GM23248 (cell line): ENCODE results near the gene ZNF219. TPM values are rescaled to one million over a fixed set of nuclear protein-coding genes. Genes with fewer than 3 reads are reported as not detected.

Experiments
- DNase-seq: peaks from one replicate; pipeline ENCODE4 v3.0.0-alpha.2; 2015
- H2AFZ ChIP-seq: fragments of 200-600 bp; sonication (generic); 2 replicates; pipeline ENCODE4 v1.6.1; 2016; ENCODE audit warnings: antibody characterized with exemption
- H3F3A ChIP-seq: fragments of 200-600 bp; sonication (generic); 2 replicates; pipeline ENCODE4 v1.6.1; 2016; ENCODE audit warnings: mild to moderate bottlenecking, antibody characterized with exemption, mixed run types; ENCODE audit not compliant: insufficient read depth
- H3K27ac ChIP-seq: fragments of 200-600 bp; sonication (generic); 2 replicates; pipeline ENCODE4 v1.5.1; 2016; ENCODE audit warnings: mild to moderate bottlenecking
- H3K27me3 ChIP-seq: fragments of 200-600 bp; sonication (generic); replicated peaks from 2 replicates; pipeline ENCODE4 v1.6.1; 2016; ENCODE audit warnings: mild to moderate bottlenecking; ENCODE audit not compliant: insufficient read depth
- H3K36me3 ChIP-seq: fragments of 200-600 bp; sonication (generic); 2 replicates; pipeline ENCODE4 v1.6.1; 2016; ENCODE audit warnings: low read depth, mild to moderate bottlenecking
- H3K4me1 ChIP-seq: fragments of 200-600 bp; sonication (generic); 2 replicates; pipeline ENCODE4 v1.6.1; 2016; ENCODE audit warnings: mild to moderate bottlenecking; ENCODE audit not compliant: insufficient read depth
- H3K4me2 ChIP-seq: fragments of 200-600 bp; sonication (generic); one replicate; pipeline ENCODE4 v1.6.1; 2016; ENCODE audit warnings: mild to moderate bottlenecking; ENCODE audit not compliant: unreplicated experiment
- H3K4me3 ChIP-seq: fragments of 200-600 bp; sonication (generic); 2 replicates; pipeline ENCODE4 v1.5.1; 2016; ENCODE audit warnings: mild to moderate bottlenecking
- H3K79me2 ChIP-seq: fragments of 200-600 bp; sonication (generic); 2 replicates; pipeline ENCODE4 v1.6.1; 2016; ENCODE audit warnings: mild to moderate bottlenecking; ENCODE audit not compliant: insufficient read depth
- H3K9ac ChIP-seq: fragments of 200-600 bp; sonication (generic); 2 replicates; pipeline ENCODE4 v1.6.1; 2016; ENCODE audit warnings: mild to moderate bottlenecking
- H3K9me2 ChIP-seq: fragments of 200-600 bp; sonication (generic); 2 replicates; pipeline ENCODE4 v1.6.1; 2016; ENCODE audit warnings: mixed run types, mild to moderate bottlenecking, moderate library complexity; ENCODE audit not compliant: insufficient read depth
- H3K9me3 ChIP-seq: fragments of 200-600 bp; sonication (generic); one replicate; pipeline ENCODE4 v1.6.1; 2017; ENCODE audit warnings: low read depth
- H4K20me1 ChIP-seq: fragments of 200-600 bp; sonication (generic); 2 replicates; pipeline ENCODE4 v1.6.0; 2016; ENCODE audit not compliant: insufficient read depth
- EZH2 ChIP-seq: fragments of 200-600 bp; sonication (generic); IDR thresholded peaks from 2 replicates; pipeline ENCODE4 v1.6.1; 2018; ENCODE audit warnings: antibody characterized with exemption, mild to moderate bottlenecking; ENCODE audit not compliant: insufficient read depth, poor library complexity, severe bottlenecking
- EZH2phosphoT487 ChIP-seq: fragments of 200-600 bp; sonication (generic); IDR thresholded peaks from 2 replicates; pipeline ENCODE4 v1.6.1; 2018; ENCODE audit warnings: antibody characterized with exemption, moderate library complexity, mild to moderate bottlenecking, low read depth; ENCODE audit not compliant: insufficient read depth
- WGBS, 2 experiments: methylation state at CpG; one replicate each; pipeline ENCODE4 v1.1.6; 2015 to 2017; ENCODE audit warnings: low lambda C conversion rate in 2 of 2, low coverage in 1 of 2; ENCODE audit errors: missing lambda C conversion rate in 2 of 2; 5-methylcytosine and 5-hydroxymethylcytosine counted together
- in situ Hi-C: fragments of 300-500 bp; cut with MboI; formaldehyde crosslinking; loops from 2 replicates; pipeline ENCODE4 v1.15.0; 2020
- polyA plus RNA-seq: library from polyadenylated mRNA; unstranded; fragments of >200 nt; fragmentation: Nextera tagmentation; extraction: Ambion mirVana; gene quantifications from 2 replicates; pipeline ENCODE4 v1.2.1, GENCODE V29; 2016
- total RNA-seq: library from RNA; depleted of rRNA; stranded (reverse); fragments of >200 nt; shearing (Covaris generic); gene quantifications from 2 replicates; pipeline ENCODE4 v1.2.3, GENCODE V29; 2014

Gene ZNF219
- total and polyA plus RNA-seq, 2 experiments from 2014 or later = 1.6 to 15.9 TPM

- no peak overlapping the region for H3K27ac ChIP-seq
- peaks cover 32% of the 10 kb centered on the region for H3K4me1 ChIP-seq
- WGBS, 2 experiments = 77% methylated on average over 8 of the region's 8 CpGs
- no peaks in the 10 kb centered on the region for H3K9me2 ChIP-seq
- no peak for DNase-seq
- no peaks in the 10 kb centered on the region for H4K20me1 ChIP-seq
- no peaks in the 10 kb centered on the region for H3K27me3 ChIP-seq
- no peaks in the 10 kb centered on the region for H3K79me2 ChIP-seq
- no peak overlapping the region for H2AFZ ChIP-seq
- TF ChIP-seq EZH2phosphoT487 = no peak
- no peaks in the 10 kb centered on the region for H3K36me3 ChIP-seq
- H3K4me2 ChIP-seq = no peak overlapping the region
- H3K4me3 ChIP-seq = no peak overlapping the region
- H3F3A ChIP-seq = peaks cover 35% of the 10 kb centered on the region
- no peaks in the 10 kb centered on the region for H3K9me3 ChIP-seq
- in situ Hi-C loops = no loop called here
- no peak overlapping the region for H3K9ac ChIP-seq
Observed at GRCh38 chr14:21101802-21102413, 3.5 kb upstream of the ZNF219 start.

- Histone ChIP-seq H2AFZ (no peak within 1 kb of the TSS), H3K9me2 (no peaks in the 10 kb centered on the region), H3K4me2 (no peak within 1 kb of the TSS), H3K9me3 (no peaks in the 10 kb centered on the region), H3K79me2 (no peaks in the 10 kb centered on the region), H3K36me3 (no peaks in the 10 kb centered on the region), H4K20me1 (no peaks in the 10 kb centered on the region), H3K27ac (no peak within 1 kb of the TSS), H3F3A (peaks cover 36% of the 10 kb centered on the region), H3K4me3 (no peak within 1 kb of the TSS), H3K4me1 (peaks cover 30% of the 10 kb centered on the region), H3K9ac (no peak within 1 kb of the TSS), H3K27me3 (no peaks in the 10 kb centered on the region)
- TF ChIP-seq EZH2phosphoT487 (no peak), EZH2 (no peak)
- DNase-seq = no peak
- 80 to 84% methylated on average over 5 of the region's 5 CpGs for WGBS, 2 experiments
- in situ Hi-C loops = no loop called here
Observed at GRCh38 chr14:21100931-21101330, 2.5 kb upstream of the ZNF219 start, which contains the start of gene TMEM253. TSS of gene TMEM253 (plus strand) at chr14:21101066. CDS start at chr14:21101344, 278 bp downstream.

GRCh38 chr14:21099596-21099985, 1.1 kb upstream of the ZNF219 start:
- 73 to 76% methylated on average over 5 of the region's 5 CpGs for WGBS, 2 experiments
- DNase-seq = no peak
- Histone ChIP-seq H3K4me3 (peak overlapping the region; percentile 80), H3K9ac (peak overlapping the region; percentile 60; the same call in 1 of the 2 replicates), H3K79me2 (no peaks in the 10 kb centered on the region), H3K27ac (no peak overlapping the region), H2AFZ (peak overlapping the region; percentile 83), H3K9me3 (no peaks in the 10 kb centered on the region), H3K36me3 (no peaks in the 10 kb centered on the region), H3K9me2 (no peaks in the 10 kb centered on the region), H4K20me1 (no peaks in the 10 kb centered on the region), H3K4me2 (peak overlapping the region; percentile 91), H3K4me1 (peaks cover 17% of the 10 kb centered on the region), H3K27me3 (no peaks in the 10 kb centered on the region), H3F3A (peaks cover 36% of the 10 kb centered on the region)
- in situ Hi-C loops = loop anchor here (10.0 kb wide), 1 partner anchor 85 kb away; no protein-coding TSS in a partner anchor
- TF ChIP-seq EZH2 (no peak), EZH2phosphoT487 (no peak)

GRCh38 chr14:21098892-21099595, 589 bp upstream of the ZNF219 start:
- H3F3A ChIP-seq = peaks cover 35% of the 10 kb centered on the region
- H3K27me3 ChIP-seq = no peaks in the 10 kb centered on the region
- peak overlapping the region; percentile 60 for H3K9ac ChIP-seq
- H3K27ac ChIP-seq = no peak overlapping the region
- H3K36me3 ChIP-seq = no peaks in the 10 kb centered on the region
- TF ChIP-seq EZH2phosphoT487 (no peak), EZH2 (no peak)
- no peaks in the 10 kb centered on the region for H3K9me3 ChIP-seq
- H3K9me2 ChIP-seq = no peaks in the 10 kb centered on the region
- no peaks in the 10 kb centered on the region for H3K79me2 ChIP-seq
- H3K4me3 ChIP-seq = peak overlapping the region; percentile 80
- no peaks in the 10 kb centered on the region for H4K20me1 ChIP-seq
- 9 to 13% methylated on average over 16 of the region's 16 CpGs for WGBS, 2 experiments
- in situ Hi-C loops = loop anchor here (10.0 kb wide), 1 partner anchor 84 kb away; no protein-coding TSS in a partner anchor
- peaks cover 16% of the 10 kb centered on the region for H3K4me1 ChIP-seq
- H2AFZ ChIP-seq = peak overlapping the region; percentile 83
- no peak for DNase-seq
- H3K4me2 ChIP-seq = peak overlapping the region; percentile 91
